ENCODE measurements around the gene SOHLH2. TPM values are rescaled to one million over a fixed set of nuclear protein-coding genes. Genes with fewer than 3 reads are reported as not detected.

SOHLH2 gene
- polyA plus RNA-seq, 1 donor from 2014 or later: 4.5 TPM

GRCh38 chr13:36134632-36135031 is 79.7 kb downstream of the SOHLH2 start:
- TF ChIP-seq EZH2 (IDR thresholded peaks at IDR 0.05; ENCODE audit: borderline replicate concordance, insufficient read depth, low read length, poor library complexity, severe bottlenecking) (no peak), TAF1 (IDR thresholded peaks at IDR 0.05; ENCODE audit: low read depth) (no peak)
- H3F3A ChIP-seq (ENCODE audit: insufficient read depth, low read length, poor library complexity, severe bottlenecking): no peaks in the 10 kb centered on the region
- no peak overlapping the region for H3K4me3 ChIP-seq (ENCODE audit: low read length)
- H3K36me3 ChIP-seq (ENCODE audit: insufficient read depth, low read length): no peaks in the 10 kb centered on the region
- H3K9me2 ChIP-seq (ENCODE audit: insufficient read depth, low read length): no peaks in the 10 kb centered on the region
- no peaks in the 10 kb centered on the region for H4K20me1 ChIP-seq (ENCODE audit: insufficient read depth)
- H3K27ac ChIP-seq (ENCODE audit: low read length): no peak overlapping the region
- H3K27me3 ChIP-seq (ENCODE audit: insufficient read depth, low read depth, low read length): no peaks in the 10 kb centered on the region
- no peaks in the 10 kb centered on the region for H3K9me3 ChIP-seq (ENCODE audit: low read length)
- H3K4me2 ChIP-seq (ENCODE audit: low read length): no peak overlapping the region
- H3K9ac ChIP-seq (ENCODE audit: low read length): no peak overlapping the region
- H3K79me2 ChIP-seq (replicated peaks; ENCODE audit: insufficient read depth, low read length): peaks cover 11% of the 10 kb centered on the region
- no peak overlapping the region for H2AFZ ChIP-seq (ENCODE audit: low read depth, low read length)

- Histone ChIP-seq H3K9ac (ENCODE audit: low read length) (no peak overlapping the region), H3K9me3 (ENCODE audit: low read length) (no peaks in the 10 kb centered on the region), H3K9me2 (ENCODE audit: insufficient read depth, low read length) (no peaks in the 10 kb centered on the region), H3K79me2 (replicated peaks; ENCODE audit: insufficient read depth, low read length) (peaks cover 16% of the 10 kb centered on the region), H3K4me2 (ENCODE audit: low read length) (no peak overlapping the region), H2AFZ (ENCODE audit: low read depth, low read length) (no peak overlapping the region), H3K4me3 (ENCODE audit: low read length) (no peak overlapping the region), H3K36me3 (ENCODE audit: insufficient read depth, low read length) (no peaks in the 10 kb centered on the region), H4K20me1 (ENCODE audit: insufficient read depth) (no peaks in the 10 kb centered on the region), H3K27ac (ENCODE audit: low read length) (no peak overlapping the region), H3K27me3 (ENCODE audit: insufficient read depth, low read depth, low read length) (no peaks in the 10 kb centered on the region), H3F3A (ENCODE audit: insufficient read depth, low read length, poor library complexity, severe bottlenecking) (no peaks in the 10 kb centered on the region)
- TF ChIP-seq SMC3 (conservative IDR thresholded peaks at IDR 0.05; ENCODE audit: poor library complexity): no peak
- no peak for TF ChIP-seq MXI1 (conservative IDR thresholded peaks at IDR 0.05; ENCODE audit: poor library complexity, severe bottlenecking)
- TF ChIP-seq POLR2AphosphoS5 (IDR thresholded peaks at IDR 0.05): no peak
- no peak for TF ChIP-seq EP300 (conservative IDR thresholded peaks at IDR 0.05; ENCODE audit: poor library complexity, severe bottlenecking)
- peak; percentile 30 for TF ChIP-seq CTCF (IDR thresholded peaks at IDR 0.05; ENCODE audit: poor library complexity, severe bottlenecking)
- no peak for TF ChIP-seq RAD21 (conservative IDR thresholded peaks at IDR 0.05)
Observed at GRCh38 chr13:36133950-36134626, 80.3 kb downstream of the SOHLH2 start.

GRCh38 chr13:36132376-36132775 is 82.0 kb downstream of the SOHLH2 start:
- Histone ChIP-seq H3K4me3 (ENCODE audit: low read length) (no peak overlapping the region), H3K9ac (ENCODE audit: low read length) (no peak overlapping the region), H3K9me3 (ENCODE audit: low read length) (no peaks in the 10 kb centered on the region), H4K20me1 (ENCODE audit: insufficient read depth) (no peaks in the 10 kb centered on the region), H3K27me3 (ENCODE audit: insufficient read depth, low read depth, low read length) (no peaks in the 10 kb centered on the region), H3K79me2 (replicated peaks; ENCODE audit: insufficient read depth, low read length) (peaks cover 34% of the 10 kb centered on the region), H3K4me2 (ENCODE audit: low read length) (no peak overlapping the region), H3K27ac (ENCODE audit: low read length) (no peak overlapping the region), H2AFZ (ENCODE audit: low read depth, low read length) (no peak overlapping the region), H3K36me3 (ENCODE audit: insufficient read depth, low read length) (no peaks in the 10 kb centered on the region), H3F3A (ENCODE audit: insufficient read depth, low read length, poor library complexity, severe bottlenecking) (no peaks in the 10 kb centered on the region), H3K9me2 (ENCODE audit: insufficient read depth, low read length) (no peaks in the 10 kb centered on the region)
- TF ChIP-seq EZH2 (IDR thresholded peaks at IDR 0.05; ENCODE audit: borderline replicate concordance, insufficient read depth, low read length, poor library complexity, severe bottlenecking) (no peak), CTCF (IDR thresholded peaks at IDR 0.05; ENCODE audit: poor library complexity, severe bottlenecking) (no peak), POLR2AphosphoS5 (IDR thresholded peaks at IDR 0.05) (no peak), SMC3 (conservative IDR thresholded peaks at IDR 0.05; ENCODE audit: poor library complexity) (no peak), MXI1 (conservative IDR thresholded peaks at IDR 0.05; ENCODE audit: poor library complexity, severe bottlenecking) (no peak), REST (IDR thresholded peaks at IDR 0.05; ENCODE audit: borderline replicate concordance) (no peak), EP300 (conservative IDR thresholded peaks at IDR 0.05; ENCODE audit: poor library complexity, severe bottlenecking) (no peak), TAF1 (IDR thresholded peaks at IDR 0.05; ENCODE audit: low read depth) (no peak), RAD21 (conservative IDR thresholded peaks at IDR 0.05) (no peak)
